Measurements from ENCODE around the gene IL26.

IL26 gene

DNA sequence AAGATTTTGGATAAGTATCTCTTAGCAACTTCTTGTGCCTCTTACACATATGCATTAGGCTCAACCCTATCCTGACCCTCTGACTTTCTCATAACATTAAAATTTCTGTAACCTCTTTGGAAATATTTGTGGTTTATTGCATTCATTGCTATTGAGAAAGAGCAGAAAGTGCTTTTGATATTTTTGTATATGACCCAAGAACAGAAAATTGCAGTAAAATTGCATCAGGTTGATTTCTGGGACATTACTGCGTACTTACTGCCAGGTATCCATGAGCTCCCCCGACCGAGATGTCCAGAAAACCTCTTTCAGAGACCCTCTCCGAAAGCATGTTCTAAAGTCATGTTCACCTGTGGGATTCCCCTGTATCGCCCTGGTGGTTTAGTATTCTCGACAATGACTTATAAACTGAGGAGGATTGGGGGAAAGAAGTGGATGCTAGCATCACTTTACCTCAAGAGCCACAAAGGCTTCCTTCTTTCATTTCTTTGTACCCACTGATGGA, 42.3 kb upstream of the IL26 start:
- no peak overlapping the region for H3K4me3 ChIP-seq (replicated peaks in 1 of 2; ENCODE audit: low read depth in 2 of 2, low read length in 2 of 2)
- TF ChIP-seq, protein P1, sequence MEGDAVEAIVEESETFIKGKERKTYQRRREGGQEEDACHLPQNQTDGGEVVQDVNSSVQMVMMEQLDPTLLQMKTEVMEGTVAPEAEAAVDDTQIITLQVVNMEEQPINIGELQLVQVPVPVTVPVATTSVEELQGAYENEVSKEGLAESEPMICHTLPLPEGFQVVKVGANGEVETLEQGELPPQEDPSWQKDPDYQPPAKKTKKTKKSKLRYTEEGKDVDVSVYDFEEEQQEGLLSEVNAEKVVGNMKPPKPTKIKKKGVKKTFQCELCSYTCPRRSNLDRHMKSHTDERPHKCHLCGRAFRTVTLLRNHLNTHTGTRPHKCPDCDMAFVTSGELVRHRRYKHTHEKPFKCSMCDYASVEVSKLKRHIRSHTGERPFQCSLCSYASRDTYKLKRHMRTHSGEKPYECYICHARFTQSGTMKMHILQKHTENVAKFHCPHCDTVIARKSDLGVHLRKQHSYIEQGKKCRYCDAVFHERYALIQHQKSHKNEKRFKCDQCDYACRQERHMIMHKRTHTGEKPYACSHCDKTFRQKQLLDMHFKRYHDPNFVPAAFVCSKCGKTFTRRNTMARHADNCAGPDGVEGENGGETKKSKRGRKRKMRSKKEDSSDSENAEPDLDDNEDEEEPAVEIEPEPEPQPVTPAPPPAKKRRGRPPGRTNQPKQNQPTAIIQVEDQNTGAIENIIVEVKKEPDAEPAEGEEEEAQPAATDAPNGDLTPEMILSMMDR (IDR thresholded peaks at IDR 0.05; ENCODE audit: low read depth, low read length) = no peak
- peak; percentile 88 to 94 for DNase-seq (ENCODE audit: low read depth in 2 of 2)

- TF ChIP-seq, protein P1 (IDR thresholded peaks at IDR 0.05; ENCODE audit: low read depth, low read length) = no peak
- H3K4me3 ChIP-seq (replicated peaks in 1 of 2; ENCODE audit: low read depth in 2 of 2, low read length in 2 of 2) = no peak overlapping the region
- peak; percentile 70 to 86 for DNase-seq (ENCODE audit: low read depth in 2 of 2)
Observed at GRCh38 chr12:68264857-68265256, 39.2 kb upstream of the IL26 start.

DNA sequence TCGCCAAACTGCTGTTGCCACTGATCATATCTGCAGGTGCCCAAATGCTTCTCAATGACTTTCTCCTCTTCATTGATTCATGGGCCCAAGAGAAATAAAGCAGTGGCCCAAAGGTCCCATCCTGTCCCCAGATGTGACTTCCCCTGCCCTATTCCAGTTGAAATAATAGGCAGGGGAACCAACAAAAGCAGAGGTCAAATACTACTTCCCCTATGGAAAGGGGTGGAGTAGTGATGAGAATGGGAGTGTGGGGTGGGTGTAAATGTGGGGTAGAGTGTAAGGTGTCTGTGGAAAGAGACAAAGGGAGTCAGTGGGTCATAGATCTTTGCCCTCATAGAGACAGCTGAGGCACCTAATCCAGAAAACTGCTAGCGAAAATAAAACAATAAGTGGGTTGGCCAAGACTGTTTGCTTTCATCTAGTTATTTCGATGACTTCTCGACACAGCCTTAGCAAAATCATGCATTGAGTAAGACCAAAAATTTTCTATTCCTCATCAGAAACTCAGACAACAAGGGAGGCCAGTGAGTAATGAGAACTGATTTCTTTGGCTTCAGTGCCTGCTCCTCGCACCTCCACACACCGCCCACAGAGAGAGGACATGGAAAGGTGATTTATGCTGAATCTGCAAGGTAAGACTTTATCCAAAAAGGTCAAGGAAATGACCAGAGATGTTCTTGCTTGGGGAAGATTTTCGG, 38.7 kb upstream of the IL26 start:
- H3K4me3 ChIP-seq (replicated peaks in 1 of 2; ENCODE audit: low read depth in 2 of 2, low read length in 2 of 2) = no peak overlapping the region
- TF ChIP-seq, protein P1 (IDR thresholded peaks at IDR 0.05; ENCODE audit: low read depth, low read length) = no peak
- DNase-seq (ENCODE audit: low read depth in 2 of 2) = peak; percentile 22 to 84

DNA sequence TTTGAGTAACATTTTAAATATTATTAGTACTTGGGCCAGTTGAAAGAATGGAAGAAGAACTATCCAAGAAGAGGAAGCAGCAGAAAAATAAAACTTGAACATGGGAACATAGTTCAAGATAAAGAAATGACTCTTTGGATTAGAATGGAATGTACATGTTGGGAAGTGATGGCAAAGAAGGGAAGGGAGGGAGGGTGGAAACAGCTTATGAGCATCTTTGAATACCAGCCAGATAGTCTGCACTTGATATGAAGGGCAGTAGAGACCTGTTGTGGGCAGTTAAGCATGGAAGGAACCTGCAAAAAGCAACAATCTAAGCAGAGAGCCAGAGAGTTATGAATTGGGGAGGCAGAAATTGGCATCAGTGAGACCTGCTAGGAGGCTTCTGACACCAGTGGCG, 37.8 kb upstream of the IL26 start:
- H3K4me3 ChIP-seq (replicated peaks in 1 of 2; ENCODE audit: low read depth in 2 of 2, low read length in 2 of 2) = no peak overlapping the region
- TF ChIP-seq, protein P1 (IDR thresholded peaks at IDR 0.05; ENCODE audit: low read depth, low read length) = no peak
- peak; percentile 65 to 77 for DNase-seq (ENCODE audit: low read depth in 2 of 2)

- TF ChIP-seq, protein P1 (IDR thresholded peaks at IDR 0.05; ENCODE audit: low read depth, low read length) = no peak
- H3K4me3 ChIP-seq (replicated peaks in 1 of 2; ENCODE audit: low read depth in 2 of 2, low read length in 2 of 2) = no peak overlapping the region
- peak in 1 of 2 donors; percentile 43 for DNase-seq (ENCODE audit: low read depth in 2 of 2)
Observed at GRCh38 chr12:68261896-68262295, 36.3 kb upstream of the IL26 start.

GRCh38 chr12:68260153-68260552, 34.5 kb upstream of the IL26 start:
- TF ChIP-seq, protein P1 (IDR thresholded peaks at IDR 0.05; ENCODE audit: low read depth, low read length) = no peak
- no peak overlapping the region for H3K4me3 ChIP-seq (replicated peaks in 1 of 2; ENCODE audit: low read depth in 2 of 2, low read length in 2 of 2)
- no peak for DNase-seq (ENCODE audit: low read depth in 2 of 2)
